GM23248 (cell line): ENCODE data around the gene ADGRV1.

Source experiments
- EZH2 ChIP-seq: fragments of 200-600 bp; sonication (generic); IDR thresholded peaks from 2 replicates; pipeline ENCODE4 v1.6.1; 2018; ENCODE audit warnings: antibody characterized with exemption, mild to moderate bottlenecking; ENCODE audit not compliant: insufficient read depth, poor library complexity, severe bottlenecking
- EZH2phosphoT487 ChIP-seq: fragments of 200-600 bp; sonication (generic); IDR thresholded peaks from 2 replicates; pipeline ENCODE4 v1.6.1; 2018; ENCODE audit warnings: antibody characterized with exemption, moderate library complexity, mild to moderate bottlenecking, low read depth; ENCODE audit not compliant: insufficient read depth

DNA sequence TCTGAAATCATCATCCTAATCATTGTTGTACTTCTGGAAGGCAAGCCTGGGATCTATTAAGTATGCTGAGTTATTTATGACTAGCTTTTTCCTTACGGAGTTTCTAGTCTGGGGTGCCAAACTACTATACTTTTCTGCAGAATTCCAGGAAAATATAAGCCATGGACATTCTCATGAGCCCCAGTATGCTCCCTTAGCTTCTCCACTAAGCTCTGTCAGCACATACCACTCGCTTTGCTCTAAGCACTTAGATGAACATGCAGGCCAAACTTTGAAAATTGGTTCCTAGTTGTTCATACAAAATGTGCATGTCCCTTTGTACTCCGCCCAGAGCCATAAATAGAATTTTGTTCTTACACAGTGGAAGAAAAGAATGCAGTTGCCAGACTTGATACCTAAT is 539.9 kb downstream of the ADGRV1 start:
- TF ChIP-seq EZH2 (no peak), EZH2phosphoT487 (no peak)
